GM12872 (cell line): ENCODE data around the gene FOXL1.

Experiments
- TF ChIP-seq, protein P1 (sequence below): IDR thresholded peaks from 3 replicates; pipeline ENCODE4 v1.5.1; 2011; ENCODE audit warnings: low read depth, mild to moderate bottlenecking, low read length, moderate library complexity; ENCODE audit not compliant: insufficient read depth

Gene FOXL1

DNA sequence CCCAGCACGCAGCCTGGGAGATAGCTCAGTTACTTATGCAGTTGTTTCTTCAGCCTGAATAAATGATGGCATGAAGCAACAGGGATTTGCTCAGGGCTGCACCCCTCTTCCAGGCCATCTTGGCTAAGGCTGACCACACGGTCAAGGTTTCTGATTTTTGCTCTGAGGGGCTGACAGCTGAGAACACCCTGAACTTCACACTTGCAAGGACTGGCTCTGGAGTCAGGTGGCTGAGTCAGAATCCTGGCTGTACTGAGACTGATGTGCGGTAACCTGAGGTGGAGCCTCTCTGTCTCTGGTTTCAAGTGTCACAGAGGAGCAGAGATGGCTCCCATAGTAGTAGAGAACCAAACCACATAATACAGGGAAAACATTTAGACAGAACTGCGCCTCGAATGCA is 28.1 kb upstream of the FOXL1 start:
- TF ChIP-seq, protein P1, sequence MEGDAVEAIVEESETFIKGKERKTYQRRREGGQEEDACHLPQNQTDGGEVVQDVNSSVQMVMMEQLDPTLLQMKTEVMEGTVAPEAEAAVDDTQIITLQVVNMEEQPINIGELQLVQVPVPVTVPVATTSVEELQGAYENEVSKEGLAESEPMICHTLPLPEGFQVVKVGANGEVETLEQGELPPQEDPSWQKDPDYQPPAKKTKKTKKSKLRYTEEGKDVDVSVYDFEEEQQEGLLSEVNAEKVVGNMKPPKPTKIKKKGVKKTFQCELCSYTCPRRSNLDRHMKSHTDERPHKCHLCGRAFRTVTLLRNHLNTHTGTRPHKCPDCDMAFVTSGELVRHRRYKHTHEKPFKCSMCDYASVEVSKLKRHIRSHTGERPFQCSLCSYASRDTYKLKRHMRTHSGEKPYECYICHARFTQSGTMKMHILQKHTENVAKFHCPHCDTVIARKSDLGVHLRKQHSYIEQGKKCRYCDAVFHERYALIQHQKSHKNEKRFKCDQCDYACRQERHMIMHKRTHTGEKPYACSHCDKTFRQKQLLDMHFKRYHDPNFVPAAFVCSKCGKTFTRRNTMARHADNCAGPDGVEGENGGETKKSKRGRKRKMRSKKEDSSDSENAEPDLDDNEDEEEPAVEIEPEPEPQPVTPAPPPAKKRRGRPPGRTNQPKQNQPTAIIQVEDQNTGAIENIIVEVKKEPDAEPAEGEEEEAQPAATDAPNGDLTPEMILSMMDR, result no peak

DNA sequence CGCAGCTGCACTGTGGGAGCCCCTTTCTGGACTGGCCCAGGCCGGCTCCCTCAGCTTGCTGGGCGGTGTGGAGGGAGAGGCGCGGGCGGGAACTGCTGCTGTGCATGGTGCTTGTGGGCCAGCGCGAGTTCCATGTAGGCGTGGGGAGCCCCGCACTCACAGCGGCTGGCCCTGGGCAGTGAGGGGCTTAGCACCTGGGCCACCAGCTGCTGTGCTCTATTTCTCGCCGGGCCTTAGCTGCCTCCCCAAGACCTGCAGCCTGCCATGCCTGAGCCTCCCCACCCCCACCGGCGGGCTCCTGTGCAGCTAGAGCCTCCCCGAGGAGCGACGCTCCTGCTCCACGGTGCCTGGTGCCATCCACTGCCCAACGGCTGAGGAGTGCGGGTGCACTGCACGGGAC is 25.0 kb upstream of the FOXL1 start:
- TF ChIP-seq, protein P1, result no peak

DNA sequence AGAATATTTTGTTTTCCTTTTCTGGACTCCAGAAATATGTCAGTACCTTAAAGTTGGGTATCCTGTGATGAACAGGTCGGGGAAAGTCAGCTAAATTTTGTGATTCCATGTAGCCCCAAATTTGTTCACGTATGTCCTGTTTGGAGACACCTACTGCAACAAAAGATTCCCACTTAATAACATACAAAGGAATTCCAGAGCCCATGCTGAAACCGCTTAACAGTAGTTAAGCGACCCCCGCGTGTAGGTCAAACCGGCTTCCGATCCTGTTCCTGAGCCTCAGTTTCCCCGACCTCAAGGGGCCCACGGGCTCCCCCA is 23.8 kb upstream of the FOXL1 start:
- TF ChIP-seq, protein P1, result no peak

DNA sequence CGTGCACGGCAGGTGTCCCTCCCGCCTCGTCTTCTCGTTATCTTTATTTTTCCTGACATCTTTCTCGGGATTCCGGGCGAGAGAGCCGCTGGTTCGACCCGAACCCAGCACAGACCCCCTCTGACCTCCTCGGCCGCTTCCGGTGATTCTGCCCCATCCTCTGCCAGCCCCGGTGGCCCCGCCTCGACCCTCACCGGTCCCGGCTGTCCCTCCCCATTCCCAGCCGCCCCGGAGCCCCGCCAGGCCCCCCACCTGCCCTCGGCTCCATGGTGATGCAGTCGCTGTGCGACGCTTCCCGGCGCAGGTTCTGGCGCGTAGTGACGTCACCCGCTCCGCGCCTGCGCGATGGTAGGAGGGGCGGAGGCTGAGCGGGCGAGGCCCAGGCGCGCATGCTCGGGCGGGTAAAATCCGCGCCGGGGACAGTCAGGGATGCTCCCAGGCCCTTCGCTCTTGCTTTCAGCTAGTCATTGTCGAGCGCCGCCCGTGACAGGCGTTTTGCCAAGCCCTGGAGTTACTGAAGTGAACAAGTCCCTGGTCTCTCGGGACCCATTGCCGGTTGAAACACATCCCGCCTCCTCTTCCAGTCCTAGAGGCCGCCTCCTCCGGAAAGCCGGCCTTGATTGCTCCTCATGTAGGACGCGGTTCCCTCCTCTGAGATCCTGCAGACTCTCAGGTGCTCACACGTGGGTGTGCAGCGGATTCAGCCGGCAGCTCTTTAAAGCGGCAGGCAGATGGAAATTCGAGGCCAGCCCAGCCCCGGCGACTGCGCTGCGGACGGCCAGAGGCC is 23.2 kb upstream of the FOXL1 start, which contains the start of gene MTHFSD:
Gene MTHFSD (minus strand): TSS at position 319 of the 787 bp plus-strand sequence. CDS start 51 bp downstream, at position 268.
- TF ChIP-seq, protein P1, result no peak

DNA sequence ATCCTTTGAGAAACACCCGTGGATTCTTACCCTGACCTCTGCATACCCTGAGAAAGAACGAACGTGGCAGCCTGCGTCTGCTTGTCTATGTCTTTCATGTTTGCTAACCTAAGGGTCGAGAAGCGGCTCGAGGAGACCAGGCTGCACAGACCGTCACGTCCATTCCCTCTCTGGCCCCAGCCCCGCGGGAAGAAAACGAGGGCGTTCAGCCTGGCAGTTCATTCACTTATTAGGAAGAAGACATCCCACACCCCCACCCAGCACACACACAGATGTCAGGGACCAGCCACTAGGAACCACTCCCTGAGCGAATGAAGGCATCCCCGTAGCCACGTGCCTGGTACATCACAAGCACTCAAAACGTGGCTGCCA is 22.7 kb upstream of the FOXL1 start:
- TF ChIP-seq, protein P1, result no peak

DNA sequence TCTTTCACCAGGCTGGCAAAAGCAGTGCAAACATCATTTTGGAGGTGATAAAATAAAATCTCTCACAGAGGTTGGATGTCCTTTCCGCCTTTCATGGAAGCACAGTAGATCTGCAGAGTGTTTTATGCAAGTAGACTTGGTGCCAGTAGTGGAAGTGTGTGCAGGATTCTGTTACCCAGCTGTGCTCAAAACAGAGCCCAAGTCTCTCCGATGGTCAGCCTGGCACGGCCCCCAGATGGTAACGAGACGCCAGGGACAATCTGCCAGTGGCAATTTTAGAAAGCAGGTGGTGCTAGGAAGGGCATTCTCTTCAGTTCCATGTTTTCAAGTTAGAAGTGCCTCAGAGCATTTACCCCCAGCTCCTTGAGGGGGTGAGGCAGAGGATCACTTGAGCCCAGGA is 21.8 kb upstream of the FOXL1 start:
- TF ChIP-seq, protein P1, result no peak

DNA sequence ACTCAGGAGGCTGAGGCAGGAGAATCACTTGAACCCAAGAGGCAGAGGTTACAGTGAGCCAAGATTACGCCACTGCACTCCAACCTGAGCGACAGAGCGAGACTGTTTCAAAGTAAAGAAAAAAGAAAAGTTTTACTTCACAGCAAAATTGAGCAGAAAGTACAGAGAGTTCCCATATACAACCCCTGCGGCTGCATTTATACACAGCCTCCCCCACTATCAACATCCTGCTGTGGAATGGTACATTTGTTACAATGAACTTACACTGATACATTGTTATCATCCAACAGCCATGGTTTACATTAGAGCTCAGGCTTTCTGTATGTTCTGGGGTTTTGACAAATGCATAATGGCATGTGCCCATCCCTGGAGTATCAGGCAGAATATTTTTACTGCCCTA is 20.8 kb upstream of the FOXL1 start:
- TF ChIP-seq, protein P1, result no peak
